K562 (cell line): Measurements from ENCODE around the gene BTBD1. TPM values are rescaled to one million over a fixed set of nuclear protein-coding genes. Genes with fewer than 3 reads are reported as not detected.

ENCODE experiments used
- BACH1 ChIP-seq: fragments of 200-800 bp; sonication (Bioruptor generic); IDR thresholded peaks from 2 replicates; pipeline ENCODE4 v1.6.1; 2016; ENCODE audit warnings: missing genetic modification characterization, missing compliant biosample characterization
- CBX1 ChIP-seq: sonication (generic); IDR thresholded peaks from 2 replicates; pipeline ENCODE4 v1.6.1; 2016; ENCODE audit warnings: antibody characterized with exemption, low read depth, mild to moderate bottlenecking
- CEBPG ChIP-seq, 3 experiments: fragments of 200-800 bp in 1 of 3; sonication (Bioruptor generic) in 1 of 3; sonication (generic) in 1 of 3; formaldehyde crosslinking in 1 of 3; IDR thresholded peaks in 2 of 3; conservative IDR thresholded peaks in 1 of 3; 2 replicates each; pipeline versions ENCODE4 v1.6.1 to v1.8.0; 2016 to 2022; ENCODE audit warnings: missing compliant biosample characterization in 2 of 3, missing genetic modification characterization in 2 of 3, mild to moderate bottlenecking in 1 of 3, missing genetic modification reagents in 1 of 3
- FOSL1 ChIP-seq: fragments of 200-800 bp; sonication (Bioruptor generic); conservative IDR thresholded peaks from 2 replicates; pipeline ENCODE4 v1.6.1; 2016; ENCODE audit warnings: missing genetic modification characterization, missing compliant biosample characterization
- JUND ChIP-seq, 2 experiments: IDR thresholded peaks; 2 replicates in 1 of 2; 3 replicates in 1 of 2; pipeline ENCODE4 v1.6.1; 2011; ENCODE audit warnings: borderline replicate concordance in 2 of 2, low read depth in 2 of 2, low read length in 2 of 2, improper control_type of control experiment in 1 of 2, missing biosample characterization in 1 of 2, missing genetic modification characterization in 1 of 2, missing genetic modification reagents in 1 of 2
- KDM1A ChIP-seq, 2 experiments: fragments of 450-650 bp; IDR thresholded peaks; 2 replicates each; pipeline ENCODE4 v1.6.1; 2016; ENCODE audit warnings: mild to moderate bottlenecking in 2 of 2
- MAFK ChIP-seq: IDR thresholded peaks from 2 replicates; pipeline ENCODE4 v1.6.1; 2011; ENCODE audit warnings: low read length, improper control_type of control experiment
- MYC ChIP-seq, 2 experiments: fragments of 250-450 bp in 1 of 2; sonication (Bioruptor Pico) in 1 of 2; IDR thresholded peaks; 2 replicates each; pipeline versions ENCODE4 v1.5.1 to v1.6.1; 2012 to 2021; ENCODE audit warnings: low read depth in 2 of 2, borderline replicate concordance in 1 of 2, improper control_type of control experiment in 1 of 2, low read length in 1 of 2, mild to moderate bottlenecking in 1 of 2, moderate library complexity in 1 of 2
- NBN ChIP-seq: fragments of 450-650 bp; IDR thresholded peaks from 2 replicates; pipeline ENCODE4 v1.6.1; 2016; ENCODE audit warnings: low read depth, mild to moderate bottlenecking
- ZNF668 ChIP-seq: fragments of 250-450 bp; sonication (Bioruptor Pico); IDR thresholded peaks from 2 replicates; pipeline ENCODE4 v1.8.0; 2022; ENCODE audit warnings: mild to moderate bottlenecking, inconsistent platforms
- ZNF780A ChIP-seq: fragments of 250-450 bp; sonication (Bioruptor Pico); IDR thresholded peaks from 2 replicates; pipeline ENCODE4 v1.5.0; 2021; ENCODE audit warnings: mild to moderate bottlenecking
- polyA plus RNA-seq, 8 experiments: library from polyadenylated mRNA; depleted of rRNA in 4 of 8; stranded (reverse) in 5 of 8; unstranded in 3 of 8; fragments of >200 nt; fragmentation: Nextera tagmentation in 2 of 8; fragmentation: Illumina TruSeq in 1 of 8; extraction: Ambion mirVana in 2 of 8; extraction: Trizol in 1 of 8; gene quantifications; 2 replicates each; pipeline versions ENCODE4 v1.2.1 to v1.2.3, GENCODE V29; 2011 to 2014; ENCODE audit warnings: inconsistent platforms in 1 of 8, missing spikeins in 1 of 8
- total RNA-seq, 7 experiments: library from RNA; depleted of rRNA in 6 of 7; stranded (reverse); fragments of >200 nt in 6 of 7; fragmentation: Illumina TruSeq in 2 of 7; extraction: Trizol in 2 of 7; gene quantifications; 2 replicates each; pipeline versions ENCODE4 v1.2.1 to v1.2.3, GENCODE V29; 2011 to 2021; ENCODE audit warnings: low replicate concordance in 1 of 7
- TF ChIP-seq, protein P1 (sequence below): sonication (generic); formaldehyde crosslinking; IDR thresholded peaks from 2 replicates; pipeline ENCODE4 v1.8.0; 2022; ENCODE audit warnings: mild to moderate bottlenecking, missing genetic modification reagents, borderline replicate concordance
- TF ChIP-seq, protein P2 (sequence below): fragments of 450-650 bp; formaldehyde crosslinking; IDR thresholded peaks from 2 replicates; pipeline ENCODE4 v1.4.0; 2020; ENCODE audit warnings: mild to moderate bottlenecking, moderate library complexity
- TF ChIP-seq, protein P3 (sequence below): fragments of 250-450 bp; sonication (Bioruptor Pico); IDR thresholded peaks from 2 replicates; pipeline ENCODE4 v1.4.0; 2020; ENCODE audit warnings: mild to moderate bottlenecking, moderate library complexity
- TF ChIP-seq, protein P4 (sequence below), 2 experiments: fragments of 150-350 bp in 1 of 2; IDR thresholded peaks; 2 replicates each; pipeline ENCODE4 v1.6.1; 2012 to 2016; ENCODE audit warnings: low read depth in 2 of 2, low read length in 2 of 2, mild to moderate bottlenecking in 1 of 2, moderate library complexity in 1 of 2

The BTBD1 gene
- total and polyA plus RNA-seq, 9 of the 15 experiments (the other 6 are each of a cell fraction or from before 2014, with no cell fraction given), result 19.4 to 106 (median 90.4) TPM

DNA sequence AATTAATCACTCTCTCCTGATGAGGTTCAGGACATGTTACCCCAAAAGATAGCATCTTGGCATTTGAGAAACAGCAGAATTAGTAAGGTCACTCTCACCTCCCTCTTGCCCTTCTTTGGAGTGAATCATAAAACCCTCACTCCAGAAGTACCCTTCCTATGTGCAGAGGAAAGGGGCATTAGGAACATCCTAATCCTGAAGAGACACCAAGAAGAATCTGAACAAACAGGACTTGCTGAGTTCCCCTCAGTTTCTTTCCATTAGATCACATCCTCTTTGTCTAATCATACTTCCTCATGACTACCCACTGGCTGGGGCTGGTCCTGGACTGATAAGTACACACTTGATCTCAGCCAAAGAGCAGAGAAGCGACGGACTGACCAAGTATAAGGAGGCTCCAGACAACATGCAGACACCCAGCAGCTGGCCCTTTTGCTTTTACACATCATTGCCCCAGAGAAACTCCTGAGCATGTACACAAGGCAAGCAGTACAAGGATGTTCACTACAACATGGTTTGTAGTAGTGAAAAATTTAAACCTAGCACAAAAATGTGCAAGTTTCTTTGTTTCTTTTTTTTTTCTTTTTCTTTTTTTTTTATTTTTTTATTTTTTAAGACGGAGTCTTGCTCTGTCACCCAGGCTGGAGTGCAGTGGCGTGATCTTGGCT is 25.4 kb upstream of the BTBD1 start (continued):
- TF ChIP-seq, protein P1, sequence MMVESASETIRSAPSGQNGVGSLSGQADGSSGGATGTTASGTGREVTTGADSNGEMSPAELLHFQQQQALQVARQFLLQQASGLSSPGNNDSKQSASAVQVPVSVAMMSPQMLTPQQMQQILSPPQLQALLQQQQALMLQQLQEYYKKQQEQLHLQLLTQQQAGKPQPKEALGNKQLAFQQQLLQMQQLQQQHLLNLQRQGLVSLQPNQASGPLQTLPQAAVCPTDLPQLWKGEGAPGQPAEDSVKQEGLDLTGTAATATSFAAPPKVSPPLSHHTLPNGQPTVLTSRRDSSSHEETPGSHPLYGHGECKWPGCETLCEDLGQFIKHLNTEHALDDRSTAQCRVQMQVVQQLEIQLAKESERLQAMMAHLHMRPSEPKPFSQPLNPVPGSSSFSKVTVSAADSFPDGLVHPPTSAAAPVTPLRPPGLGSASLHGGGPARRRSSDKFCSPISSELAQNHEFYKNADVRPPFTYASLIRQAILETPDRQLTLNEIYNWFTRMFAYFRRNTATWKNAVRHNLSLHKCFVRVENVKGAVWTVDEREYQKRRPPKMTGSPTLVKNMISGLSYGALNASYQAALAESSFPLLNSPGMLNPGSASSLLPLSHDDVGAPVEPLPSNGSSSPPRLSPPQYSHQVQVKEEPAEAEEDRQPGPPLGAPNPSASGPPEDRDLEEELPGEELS (CRISPR knock-in tag), result no peak
- TF ChIP-seq, protein P2, sequence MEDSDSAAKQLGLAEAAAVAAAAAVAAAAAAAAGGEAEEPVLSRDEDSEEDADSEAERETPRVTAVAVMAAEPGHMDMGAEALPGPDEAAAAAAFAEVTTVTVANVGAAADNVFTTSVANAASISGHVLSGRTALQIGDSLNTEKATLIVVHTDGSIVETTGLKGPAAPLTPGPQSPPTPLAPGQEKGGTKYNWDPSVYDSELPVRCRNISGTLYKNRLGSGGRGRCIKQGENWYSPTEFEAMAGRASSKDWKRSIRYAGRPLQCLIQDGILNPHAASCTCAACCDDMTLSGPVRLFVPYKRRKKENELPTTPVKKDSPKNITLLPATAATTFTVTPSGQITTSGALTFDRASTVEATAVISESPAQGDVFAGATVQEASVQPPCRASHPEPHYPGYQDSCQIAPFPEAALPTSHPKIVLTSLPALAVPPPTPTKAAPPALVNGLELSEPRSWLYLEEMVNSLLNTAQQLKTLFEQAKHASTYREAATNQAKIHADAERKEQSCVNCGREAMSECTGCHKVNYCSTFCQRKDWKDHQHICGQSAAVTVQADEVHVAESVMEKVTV (CRISPR knock-in tag), result 0 out of 2 replicates have a peak, but pooled peaks have one; percentile 22
- TF ChIP-seq, protein P3, sequence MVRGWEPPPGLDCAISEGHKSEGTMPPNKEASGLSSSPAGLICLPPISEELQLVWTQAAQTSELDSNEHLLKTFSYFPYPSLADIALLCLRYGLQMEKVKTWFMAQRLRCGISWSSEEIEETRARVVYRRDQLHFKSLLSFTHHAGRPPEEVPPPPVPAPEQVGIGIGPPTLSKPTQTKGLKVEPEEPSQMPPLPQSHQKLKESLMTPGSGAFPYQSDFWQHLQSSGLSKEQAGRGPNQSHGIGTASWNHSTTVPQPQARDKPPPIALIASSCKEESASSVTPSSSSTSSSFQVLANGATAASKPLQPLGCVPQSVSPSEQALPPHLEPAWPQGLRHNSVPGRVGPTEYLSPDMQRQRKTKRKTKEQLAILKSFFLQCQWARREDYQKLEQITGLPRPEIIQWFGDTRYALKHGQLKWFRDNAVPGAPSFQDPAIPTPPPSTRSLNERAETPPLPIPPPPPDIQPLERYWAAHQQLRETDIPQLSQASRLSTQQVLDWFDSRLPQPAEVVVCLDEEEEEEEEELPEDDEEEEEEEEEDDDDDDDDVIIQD (CRISPR knock-in tag), result no peak
- TF ChIP-seq ZNF780A (CRISPR knock-in tag), result no peak
- peak; percentile 80 for TF ChIP-seq FOSL1 (tag)
- TF ChIP-seq CEBPG (CRISPR knock-in tag; IDR thresholded peaks at IDR 0.05), result peak; percentile 48; the same call in 1 of the 2 replicates
- peak in 1 of 2 experiments; percentile 20; a peak in 1 of 4 replicates for TF ChIP-seq CEBPG (tag; conservative IDR thresholded peaks at IDR 0.05 in 1 of 2, IDR thresholded peaks at IDR 0.05 in 1 of 2)
- peak; percentile 67 for TF ChIP-seq NBN
- TF ChIP-seq ZNF668 (CRISPR knock-in tag), result 0 out of 2 replicates have a peak, but pooled peaks have one; percentile 7
- peak; percentile 89 for TF ChIP-seq JUND (IDR thresholded peaks at IDR 0.05; ENCODE audit: borderline replicate concordance, low read depth, low read length)
- TF ChIP-seq JUND (tag; IDR thresholded peaks at IDR 0.05; ENCODE audit: borderline replicate concordance, low read depth, low read length), result peak; percentile 90; the same call in 2 of the 3 replicates
- peak; percentile 72 for TF ChIP-seq MAFK
- peak; percentile 53; the same call in 1 of the 2 replicates for TF ChIP-seq MYC (IDR thresholded peaks at IDR 0.05; ENCODE audit: low read depth, low read length)
- TF ChIP-seq MYC (CRISPR knock-in tag; IDR thresholded peaks at IDR 0.05; ENCODE audit: borderline replicate concordance, low read depth), result no peak
- TF ChIP-seq, protein P4, sequence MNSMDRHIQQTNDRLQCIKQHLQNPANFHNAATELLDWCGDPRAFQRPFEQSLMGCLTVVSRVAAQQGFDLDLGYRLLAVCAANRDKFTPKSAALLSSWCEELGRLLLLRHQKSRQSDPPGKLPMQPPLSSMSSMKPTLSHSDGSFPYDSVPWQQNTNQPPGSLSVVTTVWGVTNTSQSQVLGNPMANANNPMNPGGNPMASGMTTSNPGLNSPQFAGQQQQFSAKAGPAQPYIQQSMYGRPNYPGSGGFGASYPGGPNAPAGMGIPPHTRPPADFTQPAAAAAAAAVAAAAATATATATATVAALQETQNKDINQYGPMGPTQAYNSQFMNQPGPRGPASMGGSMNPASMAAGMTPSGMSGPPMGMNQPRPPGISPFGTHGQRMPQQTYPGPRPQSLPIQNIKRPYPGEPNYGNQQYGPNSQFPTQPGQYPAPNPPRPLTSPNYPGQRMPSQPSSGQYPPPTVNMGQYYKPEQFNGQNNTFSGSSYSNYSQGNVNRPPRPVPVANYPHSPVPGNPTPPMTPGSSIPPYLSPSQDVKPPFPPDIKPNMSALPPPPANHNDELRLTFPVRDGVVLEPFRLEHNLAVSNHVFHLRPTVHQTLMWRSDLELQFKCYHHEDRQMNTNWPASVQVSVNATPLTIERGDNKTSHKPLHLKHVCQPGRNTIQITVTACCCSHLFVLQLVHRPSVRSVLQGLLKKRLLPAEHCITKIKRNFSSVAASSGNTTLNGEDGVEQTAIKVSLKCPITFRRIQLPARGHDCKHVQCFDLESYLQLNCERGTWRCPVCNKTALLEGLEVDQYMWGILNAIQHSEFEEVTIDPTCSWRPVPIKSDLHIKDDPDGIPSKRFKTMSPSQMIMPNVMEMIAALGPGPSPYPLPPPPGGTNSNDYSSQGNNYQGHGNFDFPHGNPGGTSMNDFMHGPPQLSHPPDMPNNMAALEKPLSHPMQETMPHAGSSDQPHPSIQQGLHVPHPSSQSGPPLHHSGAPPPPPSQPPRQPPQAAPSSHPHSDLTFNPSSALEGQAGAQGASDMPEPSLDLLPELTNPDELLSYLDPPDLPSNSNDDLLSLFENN (IDR thresholded peaks at IDR 0.05; ENCODE audit: low read depth in 2 of 2, low read length in 2 of 2), result peak in 1 of 2 experiments; percentile 93; a peak in 2 of 4 replicates
- peak; percentile 79 to 83 for TF ChIP-seq KDM1A (IDR thresholded peaks at IDR 0.05)
- no peak for TF ChIP-seq CBX1
- TF ChIP-seq BACH1 (tag), result peak; percentile 79; the same call in 1 of the 2 replicates
